SK-N-MC (cell line): ENCODE measurements around the gene RGS6.

Source experiments
- DNase-seq: peaks from one replicate; pipeline ENCODE4 v3.0.0-alpha.2; 2011; ENCODE audit warnings: low read depth, low spot score
- H3K27ac ChIP-seq: fragments of 200-600 bp; sonication (generic); 2 replicates; pipeline ENCODE4 v1.5.1; 2016; ENCODE audit warnings: mixed run types
- H3K36me3 ChIP-seq: fragments of 200-600 bp; sonication (generic); 2 replicates; pipeline ENCODE4 v1.6.1; 2017; ENCODE audit warnings: antibody characterized with exemption, low read length, mixed read lengths; ENCODE audit not compliant: insufficient read depth
- H3K4me3 ChIP-seq: fragments of 200-600 bp; sonication (generic); 2 replicates; pipeline ENCODE4 v1.5.1; 2016
- H3K9ac ChIP-seq: fragments of 200-600 bp; sonication (generic); 2 replicates; pipeline ENCODE4 v1.8.0; 2017; ENCODE audit warnings: mixed run types, mixed read lengths; ENCODE audit not compliant: insufficient read length
- H3K9me3 ChIP-seq: fragments of 200-600 bp; sonication (generic); 2 replicates; pipeline ENCODE4 v1.6.1; 2017; ENCODE audit warnings: low read depth, mild to moderate bottlenecking, antibody characterized with exemption, low read length, moderate library complexity, mixed read lengths
- EZH2 ChIP-seq: fragments of 200-600 bp; sonication (generic); IDR thresholded peaks from one replicate; pipeline ENCODE4 v1.6.1; 2017; ENCODE audit warnings: antibody characterized with exemption
- FOXP2 ChIP-seq: optimal IDR thresholded peaks from 2 replicates; pipeline ENCODE3; 2011; ENCODE audit warnings: mild to moderate bottlenecking, moderate library complexity; ENCODE audit not compliant: insufficient read depth; ENCODE audit errors: extremely low read length, control extremely low read depth
- POLR2AphosphoS5 ChIP-seq: IDR thresholded peaks from 2 replicates; pipeline ENCODE4 v1.6.1; 2012; ENCODE audit warnings: mild to moderate bottlenecking, low read depth, low read length, borderline replicate concordance

Gene RGS6

DNA sequence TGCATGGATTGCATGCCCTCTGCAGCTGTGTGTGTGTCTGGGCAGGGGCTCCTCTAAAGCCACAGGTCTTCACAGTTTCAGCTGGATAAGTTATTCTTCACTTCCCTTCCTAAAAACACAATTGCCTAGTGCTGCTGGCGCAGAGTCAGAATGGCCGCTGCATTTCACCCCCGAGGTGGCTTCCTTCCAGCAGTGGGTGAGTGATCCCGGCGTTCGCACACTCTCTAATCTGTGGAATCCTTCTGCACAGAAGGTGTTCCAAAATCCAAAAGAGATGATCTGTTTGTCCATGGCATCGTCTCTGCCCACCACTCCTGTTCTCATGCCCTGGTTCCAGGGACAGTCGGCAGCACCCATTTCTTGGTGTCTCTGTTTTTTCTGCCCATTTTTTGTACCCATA lies 620.9 kb downstream of the RGS6 start:
- TF ChIP-seq POLR2AphosphoS5 (no peak), EZH2 (no peak), FOXP2 (no peak)
- H3K36me3 ChIP-seq: no peaks in the 10 kb centered on the region
- no peak overlapping the region for H3K4me3 ChIP-seq
- no peak overlapping the region for H3K9ac ChIP-seq
- no peak for DNase-seq
- no peaks in the 10 kb centered on the region for H3K9me3 ChIP-seq
- no peak overlapping the region for H3K27ac ChIP-seq

DNA sequence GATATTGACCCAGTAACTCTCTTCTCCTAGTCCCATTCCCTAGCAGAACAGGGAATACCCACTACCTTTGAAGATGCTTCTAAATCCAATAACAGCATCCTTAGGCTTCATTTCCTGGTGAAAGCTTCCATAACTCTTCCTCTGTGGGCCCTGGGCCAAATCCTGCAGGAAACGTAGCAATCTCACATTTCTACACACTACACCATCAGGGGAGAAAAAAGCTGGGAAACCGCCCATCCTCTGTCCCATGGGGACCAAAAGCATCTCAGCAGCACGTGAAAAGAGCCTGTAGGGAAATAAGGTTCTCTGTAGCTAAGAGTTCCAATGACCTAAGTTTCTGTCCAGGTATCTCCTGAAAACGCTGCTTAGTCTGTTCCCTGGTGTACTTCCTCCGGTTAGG lies 621.4 kb downstream of the RGS6 start:
- Histone ChIP-seq H3K4me3 (no peak overlapping the region), H3K9ac (no peak overlapping the region), H3K9me3 (no peaks in the 10 kb centered on the region), H3K36me3 (no peaks in the 10 kb centered on the region), H3K27ac (no peak overlapping the region)
- TF ChIP-seq POLR2AphosphoS5: no peak
- TF ChIP-seq FOXP2: no peak
- no peak for TF ChIP-seq EZH2
- DNase-seq: no peak

DNA sequence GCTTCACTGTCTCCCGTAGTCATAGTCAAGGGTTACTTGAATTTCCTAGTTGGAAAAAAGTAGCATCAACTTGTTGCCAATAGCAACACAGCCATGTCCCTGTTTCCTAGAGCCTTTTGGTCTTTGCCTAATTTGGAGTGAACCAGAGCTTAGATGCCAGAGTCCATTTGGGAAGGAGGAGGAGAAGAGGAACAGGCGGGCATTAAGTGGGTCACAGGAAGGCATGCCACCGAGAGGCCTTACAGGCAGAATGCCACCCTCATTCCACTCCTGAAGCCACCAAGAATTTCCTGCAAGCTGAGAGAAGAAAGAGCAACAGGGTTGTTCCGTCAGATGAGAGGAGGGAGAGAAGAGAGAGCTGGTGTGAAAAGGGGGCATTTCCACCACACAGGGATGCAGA lies 622.2 kb downstream of the RGS6 start:
- H3K9me3 ChIP-seq: no peaks in the 10 kb centered on the region
- H3K4me3 ChIP-seq: no peak overlapping the region
- no peak overlapping the region for H3K9ac ChIP-seq
- H3K27ac ChIP-seq: no peak overlapping the region
- H3K36me3 ChIP-seq: no peaks in the 10 kb centered on the region
- no peak for DNase-seq
- TF ChIP-seq EZH2 (no peak), POLR2AphosphoS5 (no peak), FOXP2 (no peak)

DNA sequence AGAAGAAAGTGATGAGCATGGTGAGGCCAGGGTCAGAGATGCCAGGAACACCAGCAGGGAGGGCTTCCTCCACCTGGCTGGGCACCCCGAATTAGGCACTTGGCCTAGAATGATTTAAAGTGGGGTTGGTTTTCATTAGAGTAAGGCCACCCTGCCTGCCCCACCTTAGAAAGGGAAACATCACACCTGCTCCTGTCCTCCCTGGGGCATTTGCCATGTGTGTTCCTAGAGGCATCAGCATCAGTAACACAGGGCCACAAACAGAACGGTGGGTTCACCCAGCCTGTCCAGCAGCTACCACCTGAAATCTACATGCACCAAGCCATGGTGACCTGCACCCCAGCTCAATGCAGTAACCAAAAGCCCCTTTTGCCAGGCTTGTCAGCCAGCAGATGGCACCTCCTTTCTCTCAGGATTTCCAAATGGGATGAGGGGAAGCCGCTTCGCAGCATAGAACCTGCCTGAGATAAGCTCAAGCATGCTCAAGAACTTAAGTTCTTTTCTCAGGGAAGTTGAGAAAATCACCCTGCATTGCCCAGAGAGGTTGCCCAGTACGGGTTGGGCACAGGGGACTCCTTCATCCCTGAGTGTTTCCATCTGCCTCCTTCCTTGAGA lies 622.9 kb downstream of the RGS6 start:
- DNase-seq: no peak
- Histone ChIP-seq H3K36me3 (no peaks in the 10 kb centered on the region), H3K27ac (no peak overlapping the region), H3K4me3 (no peak overlapping the region), H3K9me3 (no peaks in the 10 kb centered on the region), H3K9ac (no peak overlapping the region)
- no peak for TF ChIP-seq EZH2
- no peak for TF ChIP-seq FOXP2
- no peak for TF ChIP-seq POLR2AphosphoS5

DNA sequence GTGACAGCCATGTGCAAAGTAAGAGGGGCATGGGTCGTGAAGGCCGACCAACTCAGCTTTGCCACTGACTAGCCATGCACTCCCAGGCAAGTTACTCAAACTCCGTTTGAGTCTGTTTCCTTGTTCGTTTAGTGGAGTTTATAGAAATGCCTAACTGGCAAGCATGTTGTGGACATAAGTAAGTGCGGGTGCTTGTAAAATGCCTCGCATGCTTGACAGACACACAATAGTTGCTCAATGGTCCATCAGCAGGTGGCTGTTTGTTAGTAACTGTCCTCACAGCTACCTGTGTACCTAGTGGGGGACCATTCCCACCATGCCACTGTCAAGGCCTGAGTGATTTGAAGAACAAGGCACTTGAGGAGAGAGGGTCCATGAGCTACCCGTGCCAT lies 623.4 kb downstream of the RGS6 start:
- Histone ChIP-seq H3K4me3 (no peak overlapping the region), H3K9me3 (no peaks in the 10 kb centered on the region), H3K27ac (no peak overlapping the region), H3K36me3 (no peaks in the 10 kb centered on the region), H3K9ac (no peak overlapping the region)
- no peak for DNase-seq
- no peak for TF ChIP-seq POLR2AphosphoS5
- no peak for TF ChIP-seq EZH2
- no peak for TF ChIP-seq FOXP2

DNA sequence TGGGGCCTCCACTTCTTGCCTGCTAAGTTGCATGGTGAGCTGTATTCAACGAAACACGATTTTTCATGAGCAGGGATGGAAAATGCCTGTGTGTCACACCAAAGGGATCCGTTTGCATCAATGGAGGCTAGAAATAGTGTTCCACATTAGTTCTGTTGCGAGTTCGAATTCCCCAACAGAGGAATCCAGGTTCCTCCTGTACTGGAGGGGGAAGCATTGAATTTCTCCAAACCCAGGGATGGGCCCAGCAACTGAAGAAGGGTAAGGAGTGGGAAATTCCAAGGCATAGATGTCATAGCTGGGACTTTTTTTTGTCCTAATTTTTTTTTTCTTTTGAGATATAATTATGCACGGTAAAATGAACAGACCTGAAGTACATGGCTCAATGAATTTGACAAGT lies 625.4 kb downstream of the RGS6 start:
- no peak overlapping the region for H3K9ac ChIP-seq
- no peaks in the 10 kb centered on the region for H3K9me3 ChIP-seq
- no peak overlapping the region for H3K4me3 ChIP-seq
- no peak overlapping the region for H3K27ac ChIP-seq
- no peaks in the 10 kb centered on the region for H3K36me3 ChIP-seq
- no peak for DNase-seq
- TF ChIP-seq EZH2 (no peak), POLR2AphosphoS5 (no peak), FOXP2 (no peak)

DNA sequence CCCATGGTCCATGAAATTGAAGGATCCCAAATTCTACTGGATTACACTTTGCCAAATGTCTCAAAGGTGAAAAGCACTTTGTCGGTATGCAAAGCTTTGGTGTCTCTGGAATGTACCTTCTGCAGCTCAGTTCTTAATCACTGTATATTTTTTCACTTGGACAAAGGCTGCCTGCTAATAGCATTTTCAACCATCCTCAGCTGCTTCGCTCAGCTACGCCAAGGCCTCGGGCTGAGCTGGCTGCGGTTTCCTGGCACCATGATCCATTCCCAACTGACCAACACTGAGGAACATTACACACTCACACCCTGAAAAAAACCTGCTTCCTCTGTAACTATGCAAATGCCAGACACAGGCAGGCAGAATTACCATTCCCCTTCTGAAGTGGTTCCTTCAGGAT lies 626.5 kb downstream of the RGS6 start:
- DNase-seq: no peak
- no peak overlapping the region for H3K9ac ChIP-seq
- H3K27ac ChIP-seq: no peak overlapping the region
- TF ChIP-seq POLR2AphosphoS5 (no peak), EZH2 (no peak), FOXP2 (no peak)
- H3K9me3 ChIP-seq: no peaks in the 10 kb centered on the region
- no peaks in the 10 kb centered on the region for H3K36me3 ChIP-seq
- no peak overlapping the region for H3K4me3 ChIP-seq

DNA sequence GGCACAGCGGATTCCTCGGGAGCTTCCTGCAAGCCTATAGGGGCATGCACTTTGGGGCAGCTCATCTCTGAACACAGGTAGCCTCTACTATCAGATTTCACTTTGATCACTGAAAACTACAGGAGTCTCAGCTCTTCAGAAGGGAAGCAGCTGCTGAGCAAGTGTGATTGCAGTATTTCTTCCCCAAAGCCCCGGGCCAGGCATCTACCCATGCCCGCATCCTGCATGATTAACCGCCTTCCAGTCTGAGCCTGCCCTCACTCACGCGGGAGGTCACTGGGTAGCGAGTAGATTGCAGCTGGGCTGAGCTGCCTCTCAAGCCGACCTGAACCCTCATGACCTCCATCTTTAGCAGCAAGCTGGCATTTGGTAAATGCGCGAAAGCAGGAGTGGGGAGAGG lies 627.0 kb downstream of the RGS6 start:
- Histone ChIP-seq H3K4me3 (no peak overlapping the region), H3K9me3 (no peaks in the 10 kb centered on the region), H3K36me3 (no peaks in the 10 kb centered on the region), H3K27ac (no peak overlapping the region), H3K9ac (no peak overlapping the region)
- TF ChIP-seq POLR2AphosphoS5 (no peak), FOXP2 (no peak), EZH2 (no peak)
- DNase-seq: no peak

DNA sequence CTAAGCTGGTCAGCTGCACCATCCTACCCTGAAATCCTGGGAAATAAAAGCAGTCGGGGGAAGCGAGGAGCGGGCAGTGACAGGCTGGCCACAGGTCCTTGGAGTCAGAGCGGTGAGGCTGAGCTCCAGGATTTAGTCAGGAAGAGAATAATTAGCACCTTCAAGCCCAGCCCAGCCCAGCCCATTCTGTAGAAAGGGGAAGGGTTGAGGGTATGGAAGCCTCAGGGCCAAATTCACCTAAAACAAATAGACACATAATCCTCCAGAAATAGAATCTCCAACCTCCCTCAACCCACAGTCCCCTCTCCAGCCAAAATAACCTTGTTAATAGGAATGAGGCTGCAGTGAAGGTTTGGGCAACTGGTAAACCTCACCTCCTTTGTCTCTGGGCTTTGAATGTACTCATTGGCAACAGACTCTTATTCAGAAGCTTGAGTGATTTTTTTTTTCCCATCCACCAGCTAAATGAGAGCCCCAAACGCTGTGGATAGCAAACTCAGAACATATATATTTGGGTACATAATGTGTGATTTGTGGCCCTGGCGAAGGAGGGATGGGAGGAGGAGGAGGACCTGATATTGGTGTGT lies 627.5 kb downstream of the RGS6 start:
- H3K9me3 ChIP-seq: no peaks in the 10 kb centered on the region
- no peak for DNase-seq
- H3K27ac ChIP-seq: no peak overlapping the region
- no peaks in the 10 kb centered on the region for H3K36me3 ChIP-seq
- no peak overlapping the region for H3K4me3 ChIP-seq
- H3K9ac ChIP-seq: no peak overlapping the region
- TF ChIP-seq POLR2AphosphoS5 (no peak), EZH2 (no peak), FOXP2 (no peak)
